ENCODE data around the gene A2ML1.
"Not testable (repeated sequence)": the region's sequence is repeated elsewhere in the genome, so short reads cannot be mapped to it uniquely, and the experiment has no call there.

The A2ML1 gene

GRCh38 chr12:8822298-8822697 is at the start of gene A2ML1:
Gene A2ML1, plus strand, starts transcription at chr12:8822621. Its CDS starts 31 bp downstream, at chr12:8822652.
- no peak for DNase-seq (ENCODE audit: low spot score)

GRCh38 chr12:8773461-8773860 is 49.0 kb upstream of the A2ML1 start:
- DNase-seq (ENCODE audit: low spot score) = no peak

- no peak for DNase-seq (ENCODE audit: low spot score)
Observed at GRCh38 chr12:8779281-8779680, 43.1 kb upstream of the A2ML1 start.

- DNase-seq (ENCODE audit: low spot score) = no peak
Observed at GRCh38 chr12:8779862-8780261, 42.6 kb upstream of the A2ML1 start.

- peak; percentile 44 for DNase-seq (ENCODE audit: low spot score)
Observed at GRCh38 chr12:8780389-8780788, 42.0 kb upstream of the A2ML1 start.

- no peak for DNase-seq (ENCODE audit: low spot score)
Observed at GRCh38 chr12:8781381-8782127, 40.9 kb upstream of the A2ML1 start.

DNA sequence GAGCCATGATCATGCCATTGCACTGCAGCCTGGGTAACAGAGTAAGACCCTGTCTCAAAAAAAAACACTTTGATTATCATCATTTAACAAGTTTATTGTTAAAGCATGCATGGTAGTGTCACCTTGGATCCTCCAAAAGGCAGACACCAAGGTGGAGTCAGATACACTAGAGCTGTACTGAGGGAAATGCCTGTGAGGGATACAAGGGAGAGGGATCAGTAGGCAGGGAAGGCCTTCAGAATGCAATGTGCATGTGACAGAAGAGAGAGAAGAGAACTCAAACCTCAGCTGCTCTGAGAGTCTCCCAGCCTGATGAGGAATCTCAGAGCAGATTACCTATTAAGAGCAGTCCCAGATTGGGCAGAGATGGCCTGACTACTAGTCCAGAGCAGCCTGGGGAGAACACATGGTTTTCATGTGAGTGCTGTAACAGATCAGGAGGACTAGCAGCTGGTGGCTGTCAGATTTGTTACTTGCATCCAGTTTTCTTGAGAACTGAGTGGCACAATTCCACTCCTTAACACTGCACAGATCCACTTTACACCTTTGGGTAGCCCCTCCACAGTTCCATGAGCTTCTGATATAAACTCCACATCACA is 38.0 kb upstream of the A2ML1 start:
- no peak for DNase-seq (ENCODE audit: low spot score)

- no peak for DNase-seq (ENCODE audit: low spot score)
Observed at GRCh38 chr12:8785499-8785898, 36.9 kb upstream of the A2ML1 start.

GRCh38 chr12:8787206-8787605 is 35.2 kb upstream of the A2ML1 start:
- DNase-seq (ENCODE audit: low spot score) = not testable (repeated sequence)

DNA sequence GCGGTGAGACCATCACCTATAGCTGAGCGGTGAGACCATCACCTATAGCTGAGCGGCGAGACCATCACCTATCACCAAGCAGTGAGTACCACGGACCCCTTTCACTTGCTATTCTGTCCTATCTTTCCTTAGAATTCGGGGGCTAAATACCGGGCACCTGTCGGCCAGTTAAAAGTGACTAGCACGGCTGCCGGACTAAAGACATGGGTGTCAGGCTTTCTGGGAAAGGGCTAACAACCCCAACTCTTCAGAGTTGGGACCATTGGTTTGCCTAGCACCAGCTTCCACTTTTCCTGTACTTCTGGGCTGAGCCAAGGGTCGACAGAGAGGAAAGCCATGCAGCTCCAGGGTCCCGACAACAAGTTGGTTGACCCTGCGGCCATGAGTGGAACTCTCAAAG is 33.7 kb upstream of the A2ML1 start:
- DNase-seq (ENCODE audit: low spot score) = not testable (repeated sequence)

DNA sequence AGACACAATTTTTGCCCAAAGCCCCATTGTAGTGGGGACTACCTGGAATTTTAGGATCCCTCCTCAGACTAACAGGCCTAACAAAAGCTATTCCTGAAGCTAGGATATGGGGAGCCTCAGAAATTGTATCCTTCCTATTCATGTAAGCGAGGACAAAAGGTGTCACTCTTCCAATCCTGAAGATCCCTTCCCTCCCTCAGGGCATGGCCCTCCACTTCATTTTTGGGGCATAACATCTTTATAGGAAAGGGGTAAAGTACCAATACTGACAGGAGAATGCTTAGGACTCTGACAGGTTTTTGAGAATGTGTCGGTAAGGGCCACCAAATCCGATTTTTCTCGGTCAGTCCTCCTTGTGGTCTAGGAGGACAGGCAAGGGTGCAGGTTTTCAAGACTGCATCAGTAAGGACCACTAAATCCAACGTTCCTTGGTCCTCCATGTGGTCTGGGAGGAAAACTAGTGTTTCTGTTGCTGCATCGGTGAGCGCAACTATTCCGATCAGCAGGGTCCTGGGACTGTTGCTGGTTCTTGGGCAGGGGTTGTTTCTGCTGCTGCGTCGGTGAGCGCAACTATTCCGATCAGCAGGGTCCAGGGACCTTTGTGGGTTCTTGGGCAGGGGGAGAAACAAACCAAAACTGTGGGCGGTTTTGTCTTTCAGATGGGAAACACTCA is 32.9 kb upstream of the A2ML1 start:
- not testable (repeated sequence) for DNase-seq (ENCODE audit: low spot score)

- not testable (repeated sequence) for DNase-seq (ENCODE audit: low spot score)
Observed at GRCh38 chr12:8793226-8793625, 29.2 kb upstream of the A2ML1 start.

GRCh38 chr12:8794611-8795010 is 27.8 kb upstream of the A2ML1 start:
- DNase-seq (ENCODE audit: low spot score) = not testable (repeated sequence)

DNA sequence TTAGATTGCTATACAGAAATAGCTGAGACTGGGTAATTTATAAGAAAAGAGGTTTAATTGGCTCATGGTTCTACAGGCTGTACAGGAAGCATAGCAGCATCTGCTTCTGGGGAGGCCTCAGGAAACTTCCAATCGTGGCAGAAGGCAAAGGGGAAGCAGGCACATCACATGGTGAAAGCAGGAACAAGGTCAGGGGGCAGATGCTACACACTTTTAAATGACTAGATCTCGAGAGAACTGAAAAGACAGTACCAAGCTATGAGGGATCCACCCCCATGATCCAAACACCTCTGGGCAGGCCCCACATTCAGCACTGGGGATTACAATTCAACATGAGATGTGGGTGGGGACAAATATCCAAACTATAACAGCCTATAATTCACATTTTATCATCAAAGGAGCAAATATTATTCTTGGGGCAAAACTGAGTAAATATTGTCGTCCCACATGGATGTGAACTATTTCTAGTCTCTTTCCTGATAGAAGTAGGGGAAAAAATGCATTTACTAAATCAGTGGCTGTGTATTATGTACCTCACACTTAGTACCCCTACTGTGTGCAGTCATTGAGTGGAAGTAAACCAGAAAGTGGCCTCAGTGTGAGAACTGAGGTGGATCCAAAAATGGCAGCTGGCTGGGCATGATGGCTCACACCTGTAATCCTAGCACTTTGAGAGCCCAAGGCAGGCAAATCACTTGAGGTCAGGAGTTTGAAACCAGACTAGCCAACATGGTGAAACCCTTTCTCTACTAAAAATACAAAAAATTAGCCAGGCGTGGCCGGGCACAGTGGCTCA is 25.4 kb upstream of the A2ML1 start:
- DNase-seq (ENCODE audit: low spot score) = no peak

GRCh38 chr12:8801213-8801612 is 21.2 kb upstream of the A2ML1 start:
- not testable (repeated sequence) for DNase-seq (ENCODE audit: low spot score)

- DNase-seq (ENCODE audit: low spot score) = not testable (repeated sequence)
Observed at GRCh38 chr12:8804833-8805232, 17.6 kb upstream of the A2ML1 start.

GRCh38 chr12:8805487-8805886 is 16.9 kb upstream of the A2ML1 start:
- not testable (repeated sequence) for DNase-seq (ENCODE audit: low spot score)

DNA sequence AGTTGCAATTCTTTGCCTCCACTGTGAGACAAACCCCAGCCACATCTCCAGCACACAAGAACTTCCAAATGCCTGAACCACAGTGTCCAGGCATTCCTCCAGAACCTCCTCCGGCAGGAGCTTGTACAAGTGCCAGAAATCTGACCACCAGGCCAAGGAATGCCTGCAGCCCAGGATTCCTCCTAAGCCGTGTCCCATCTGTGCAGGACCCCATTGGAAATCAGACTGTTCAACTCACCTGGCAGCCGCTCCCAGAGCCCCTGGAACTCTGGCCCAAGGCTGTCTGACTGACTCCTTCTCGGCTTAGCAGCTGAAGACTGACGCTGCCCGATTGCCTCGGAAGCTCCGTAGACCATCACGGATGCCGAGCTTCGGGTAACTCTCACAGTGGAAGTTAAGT is 15.3 kb upstream of the A2ML1 start:
- DNase-seq (ENCODE audit: low spot score) = not testable (repeated sequence)

GRCh38 chr12:8810112-8810511 is 12.3 kb upstream of the A2ML1 start:
- not testable (repeated sequence) for DNase-seq (ENCODE audit: low spot score)

DNA sequence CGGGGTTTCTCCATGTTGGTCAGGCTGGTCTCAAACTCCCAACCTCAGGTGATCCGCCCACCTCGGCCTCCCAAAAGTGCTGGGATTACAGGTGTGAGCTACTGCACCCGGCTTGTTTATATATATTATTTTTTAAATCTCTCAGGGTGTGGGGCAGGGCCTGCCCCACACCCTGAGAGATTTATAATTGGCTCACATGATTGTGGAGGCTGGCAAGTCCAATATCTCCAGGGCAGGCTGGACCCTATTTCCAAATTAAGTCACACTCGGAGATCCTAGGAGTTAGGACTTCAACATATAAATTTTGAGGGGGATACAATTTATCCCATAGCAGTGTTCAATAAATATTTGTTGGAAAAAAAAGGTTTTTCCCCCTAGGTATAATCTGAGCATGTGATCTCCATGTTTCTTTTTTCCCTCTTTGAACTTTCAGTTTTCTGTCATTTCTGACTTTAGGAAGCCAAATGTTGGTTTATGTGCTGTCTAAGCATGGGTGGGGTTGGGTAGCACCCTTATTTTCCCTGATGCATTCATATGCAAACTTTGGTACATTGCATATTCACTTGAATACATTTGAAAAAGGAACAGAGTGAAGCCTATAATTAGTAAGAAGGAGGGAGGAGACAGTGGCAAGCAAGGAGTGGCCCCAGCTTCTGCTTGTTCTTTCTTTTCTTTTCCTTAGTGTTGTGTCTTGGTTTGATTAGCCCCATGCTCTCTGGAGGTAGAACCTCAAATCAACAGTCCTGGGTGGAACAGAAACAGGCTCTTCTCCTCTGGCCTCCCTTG is 8.7 kb upstream of the A2ML1 start:
- no peak for DNase-seq (ENCODE audit: low spot score)

DNA sequence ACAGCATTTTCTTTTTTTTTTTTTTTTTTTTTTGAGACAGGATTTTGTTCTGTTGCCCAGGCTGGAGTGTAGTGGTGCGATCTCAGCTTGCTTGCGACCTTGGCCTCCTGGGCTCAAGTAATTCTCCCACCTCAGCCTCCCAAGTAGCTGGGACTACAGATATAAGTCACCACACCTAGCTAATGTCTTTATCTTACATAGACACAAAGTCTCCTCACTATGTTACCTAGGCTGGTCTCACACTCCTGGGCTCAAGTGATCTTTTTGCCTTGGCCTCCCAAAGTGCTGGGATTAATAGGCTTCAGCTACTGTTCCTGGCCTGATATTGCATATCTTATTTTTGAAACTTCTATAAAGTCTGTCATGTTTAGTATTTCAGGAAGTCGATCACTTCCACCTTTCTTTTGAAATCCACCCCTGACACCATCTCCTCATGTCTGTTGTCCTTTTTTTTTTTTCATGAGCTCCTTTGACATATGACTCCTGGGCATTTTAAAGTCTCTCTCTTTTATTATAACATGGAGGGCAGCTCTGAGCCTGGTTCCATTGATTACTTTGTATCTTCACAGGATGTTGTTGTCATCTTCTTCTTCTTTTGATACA is 5.9 kb upstream of the A2ML1 start:
- DNase-seq (ENCODE audit: low spot score) = no peak
